ENCODE measurements around the gene IL18BP. TPM values are rescaled to one million over a fixed set of nuclear protein-coding genes. Genes with fewer than 3 reads are reported as not detected.

Gene IL18BP
- total and polyA plus RNA-seq, 9 of the 15 experiments (the other 6 are each of a cell fraction or from before 2014, with no cell fraction given), result 0.34 to 9.4 (median 3.2) TPM

DNA sequence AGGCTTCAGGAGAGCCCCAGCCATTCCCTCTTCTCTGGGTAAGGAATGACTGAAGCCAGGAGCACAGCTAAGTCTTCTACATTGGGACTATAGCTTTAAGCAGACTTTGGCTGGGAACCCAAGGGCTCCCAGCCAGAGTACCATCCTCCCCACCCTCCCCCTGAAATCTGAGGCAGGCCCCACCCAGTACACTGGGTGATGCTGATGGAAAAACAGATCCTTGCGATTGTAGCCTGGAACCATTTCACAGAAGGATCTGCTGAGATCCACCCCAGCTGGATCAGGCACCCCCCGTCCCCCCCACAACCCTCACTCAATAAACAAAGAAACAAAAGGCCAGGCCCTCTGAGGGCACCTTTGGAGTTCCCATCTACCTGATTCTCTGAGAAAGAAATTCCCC is 39.8 kb downstream of the IL18BP start:
- Histone ChIP-seq H3K27ac (ENCODE audit: extremely low read depth, low read depth, low read length) (no peak overlapping the region), H3K4me2 (ENCODE audit: insufficient read depth, low read length) (no peak overlapping the region), H3K9ac (ENCODE audit: insufficient read depth in 1 of 2, low read depth in 2 of 2, low read length in 2 of 2) (no peak overlapping the region), H3K4me3 (no peak overlapping the region), H3K9me3 (replicated peaks; ENCODE audit: control insufficient read depth, insufficient read depth, low read depth, low read length) (no peaks in the 10 kb centered on the region), H3K4me1 (replicated peaks in 1 of 2; ENCODE audit: control insufficient read depth in 2 of 2, insufficient read depth in 2 of 2, low read length in 2 of 2) (peaks cover 26 to 30% of the 10 kb centered on the region in 2 experiments), H3K36me3 (ENCODE audit: control insufficient read depth, insufficient read depth, low read length) (peaks cover 24% of the 10 kb centered on the region), H3K9me1 (ENCODE audit: control insufficient read depth, insufficient read depth, low read length) (peaks cover 3% of the 10 kb centered on the region), H2AFZ (ENCODE audit: low read depth, low read length) (no peak overlapping the region), H3K27me3 (ENCODE audit: control insufficient read depth in 2 of 2, insufficient read depth in 2 of 2, low read length in 2 of 2) (no peaks in the 10 kb centered on the region), H4K20me1 (replicated peaks; ENCODE audit: control insufficient read depth, insufficient read depth, low read length) (0 out of 2 replicates have a peak, but pooled peaks cover 10% of the 10 kb centered on the region), H3K79me2 (ENCODE audit: control insufficient read depth, insufficient read depth, low read length) (peaks cover 66% of the 10 kb centered on the region)
- WGBS (ENCODE audit: insufficient coverage, low coverage, missing lambda C conversion rate), result 0% methylated on average over 1 of the region's 2 CpGs
- intact Hi-C loops (cut with micrococcal nuclease) (no loop called here), in situ Hi-C loops (cut with MboI) (no loop called here)
- ChIA-PET CTCF (ENCODE audit: low intra/inter-chr PET ratio) (no interaction called here), POLR2A (no interaction called here)
- ATAC-seq (no peak), FAIRE-seq (no peak), DNase-seq (ENCODE audit: extremely low read depth in 1 of 4, low spot score in 3 of 4) (peak in 2 of 4 experiments; percentile 35 to 38)
- no TSS peak for BruUV-seq (replicated peaks)
- TF ChIP-seq PTBP1 (IDR thresholded peaks at IDR 0.05; ENCODE audit: low read depth, low read length) (no peak), SNRNP70 (optimal IDR thresholded peaks at IDR 0.05; ENCODE audit: low read depth, low read length) (no peak), PHB (CRISPR knock-in tag; IDR thresholded peaks at IDR 0.05) (no peak), NFXL1 (CRISPR knock-in tag; IDR thresholded peaks at IDR 0.05) (no peak), MIER1 (IDR thresholded peaks at IDR 0.05; ENCODE audit: low read depth) (no peak), SMAD4 (CRISPR knock-in tag; conservative IDR thresholded peaks at IDR 0.05) (no peak), ZBTB17 (CRISPR knock-in tag; IDR thresholded peaks at IDR 0.05) (no peak), ZNF224 (CRISPR knock-in tag; IDR thresholded peaks at IDR 0.05) (no peak)
- TF ChIP-seq, protein P1, sequence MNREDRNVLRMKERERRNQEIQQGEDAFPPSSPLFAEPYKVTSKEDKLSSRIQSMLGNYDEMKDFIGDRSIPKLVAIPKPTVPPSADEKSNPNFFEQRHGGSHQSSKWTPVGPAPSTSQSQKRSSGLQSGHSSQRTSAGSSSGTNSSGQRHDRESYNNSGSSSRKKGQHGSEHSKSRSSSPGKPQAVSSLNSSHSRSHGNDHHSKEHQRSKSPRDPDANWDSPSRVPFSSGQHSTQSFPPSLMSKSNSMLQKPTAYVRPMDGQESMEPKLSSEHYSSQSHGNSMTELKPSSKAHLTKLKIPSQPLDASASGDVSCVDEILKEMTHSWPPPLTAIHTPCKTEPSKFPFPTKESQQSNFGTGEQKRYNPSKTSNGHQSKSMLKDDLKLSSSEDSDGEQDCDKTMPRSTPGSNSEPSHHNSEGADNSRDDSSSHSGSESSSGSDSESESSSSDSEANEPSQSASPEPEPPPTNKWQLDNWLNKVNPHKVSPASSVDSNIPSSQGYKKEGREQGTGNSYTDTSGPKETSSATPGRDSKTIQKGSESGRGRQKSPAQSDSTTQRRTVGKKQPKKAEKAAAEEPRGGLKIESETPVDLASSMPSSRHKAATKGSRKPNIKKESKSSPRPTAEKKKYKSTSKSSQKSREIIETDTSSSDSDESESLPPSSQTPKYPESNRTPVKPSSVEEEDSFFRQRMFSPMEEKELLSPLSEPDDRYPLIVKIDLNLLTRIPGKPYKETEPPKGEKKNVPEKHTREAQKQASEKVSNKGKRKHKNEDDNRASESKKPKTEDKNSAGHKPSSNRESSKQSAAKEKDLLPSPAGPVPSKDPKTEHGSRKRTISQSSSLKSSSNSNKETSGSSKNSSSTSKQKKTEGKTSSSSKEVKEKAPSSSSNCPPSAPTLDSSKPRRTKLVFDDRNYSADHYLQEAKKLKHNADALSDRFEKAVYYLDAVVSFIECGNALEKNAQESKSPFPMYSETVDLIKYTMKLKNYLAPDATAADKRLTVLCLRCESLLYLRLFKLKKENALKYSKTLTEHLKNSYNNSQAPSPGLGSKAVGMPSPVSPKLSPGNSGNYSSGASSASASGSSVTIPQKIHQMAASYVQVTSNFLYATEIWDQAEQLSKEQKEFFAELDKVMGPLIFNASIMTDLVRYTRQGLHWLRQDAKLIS (CRISPR knock-in tag; IDR thresholded peaks at IDR 0.05), result no peak
- TF ChIP-seq, protein P2, sequence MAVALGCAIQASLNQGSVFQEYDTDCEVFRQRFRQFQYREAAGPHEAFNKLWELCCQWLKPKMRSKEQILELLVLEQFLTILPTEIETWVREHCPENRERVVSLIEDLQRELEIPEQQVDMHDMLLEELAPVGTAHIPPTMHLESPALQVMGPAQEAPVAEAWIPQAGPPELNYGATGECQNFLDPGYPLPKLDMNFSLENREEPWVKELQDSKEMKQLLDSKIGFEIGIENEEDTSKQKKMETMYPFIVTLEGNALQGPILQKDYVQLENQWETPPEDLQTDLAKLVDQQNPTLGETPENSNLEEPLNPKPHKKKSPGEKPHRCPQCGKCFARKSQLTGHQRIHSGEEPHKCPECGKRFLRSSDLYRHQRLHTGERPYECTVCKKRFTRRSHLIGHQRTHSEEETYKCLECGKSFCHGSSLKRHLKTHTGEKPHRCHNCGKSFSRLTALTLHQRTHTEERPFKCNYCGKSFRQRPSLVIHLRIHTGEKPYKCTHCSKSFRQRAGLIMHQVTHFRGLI (CRISPR knock-in tag; IDR thresholded peaks at IDR 0.05), result no peak
- TF ChIP-seq, protein P3, sequence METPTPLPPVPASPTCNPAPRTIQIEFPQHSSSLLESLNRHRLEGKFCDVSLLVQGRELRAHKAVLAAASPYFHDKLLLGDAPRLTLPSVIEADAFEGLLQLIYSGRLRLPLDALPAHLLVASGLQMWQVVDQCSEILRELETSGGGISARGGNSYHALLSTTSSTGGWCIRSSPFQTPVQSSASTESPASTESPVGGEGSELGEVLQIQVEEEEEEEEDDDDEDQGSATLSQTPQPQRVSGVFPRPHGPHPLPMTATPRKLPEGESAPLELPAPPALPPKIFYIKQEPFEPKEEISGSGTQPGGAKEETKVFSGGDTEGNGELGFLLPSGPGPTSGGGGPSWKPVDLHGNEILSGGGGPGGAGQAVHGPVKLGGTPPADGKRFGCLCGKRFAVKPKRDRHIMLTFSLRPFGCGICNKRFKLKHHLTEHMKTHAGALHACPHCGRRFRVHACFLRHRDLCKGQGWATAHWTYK (CRISPR knock-in tag; IDR thresholded peaks at IDR 0.05), result no peak
- TF ChIP-seq, protein P4, sequence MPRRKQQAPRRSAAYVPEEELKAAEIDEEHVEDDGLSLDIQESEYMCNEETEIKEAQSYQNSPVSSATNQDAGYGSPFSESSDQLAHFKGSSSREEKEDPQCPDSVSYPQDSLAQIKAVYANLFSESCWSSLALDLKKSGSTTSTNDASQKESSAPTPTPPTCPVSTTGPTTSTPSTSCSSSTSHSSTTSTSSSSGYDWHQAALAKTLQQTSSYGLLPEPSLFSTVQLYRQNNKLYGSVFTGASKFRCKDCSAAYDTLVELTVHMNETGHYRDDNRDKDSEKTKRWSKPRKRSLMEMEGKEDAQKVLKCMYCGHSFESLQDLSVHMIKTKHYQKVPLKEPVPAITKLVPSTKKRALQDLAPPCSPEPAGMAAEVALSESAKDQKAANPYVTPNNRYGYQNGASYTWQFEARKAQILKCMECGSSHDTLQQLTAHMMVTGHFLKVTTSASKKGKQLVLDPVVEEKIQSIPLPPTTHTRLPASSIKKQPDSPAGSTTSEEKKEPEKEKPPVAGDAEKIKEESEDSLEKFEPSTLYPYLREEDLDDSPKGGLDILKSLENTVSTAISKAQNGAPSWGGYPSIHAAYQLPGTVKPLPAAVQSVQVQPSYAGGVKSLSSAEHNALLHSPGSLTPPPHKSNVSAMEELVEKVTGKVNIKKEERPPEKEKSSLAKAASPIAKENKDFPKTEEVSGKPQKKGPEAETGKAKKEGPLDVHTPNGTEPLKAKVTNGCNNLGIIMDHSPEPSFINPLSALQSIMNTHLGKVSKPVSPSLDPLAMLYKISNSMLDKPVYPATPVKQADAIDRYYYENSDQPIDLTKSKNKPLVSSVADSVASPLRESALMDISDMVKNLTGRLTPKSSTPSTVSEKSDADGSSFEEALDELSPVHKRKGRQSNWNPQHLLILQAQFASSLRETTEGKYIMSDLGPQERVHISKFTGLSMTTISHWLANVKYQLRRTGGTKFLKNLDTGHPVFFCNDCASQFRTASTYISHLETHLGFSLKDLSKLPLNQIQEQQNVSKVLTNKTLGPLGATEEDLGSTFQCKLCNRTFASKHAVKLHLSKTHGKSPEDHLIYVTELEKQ (CRISPR knock-in tag; IDR thresholded peaks at IDR 0.05), result no peak
